Keratinocyte (primary cell): ENCODE results near the gene CASZ1.

Experiments
- CTCF ChIP-seq, 3 experiments: IDR thresholded peaks in 1 of 3; conservative IDR thresholded peaks in 1 of 3; optimal IDR thresholded peaks in 1 of 3; 2 replicates in 2 of 3; 3 replicates in 1 of 3; pipeline versions ENCODE3 to v1.5.1; 2011; ENCODE audit warnings: low read length in 3 of 3, mild to moderate bottlenecking in 3 of 3, moderate library complexity in 2 of 3, control low read depth in 1 of 3, inconsistent platforms in 1 of 3; ENCODE audit not compliant: insufficient read depth in 2 of 3; ENCODE audit errors: extremely low read depth in 1 of 3
- EZH2 ChIP-seq: IDR thresholded peaks from one replicate; pipeline ENCODE4 v1.6.1; 2012; ENCODE audit warnings: inconsistent platforms, mild to moderate bottlenecking, low read length, moderate library complexity

GRCh38 chr1:10717296-10718082, 79.0 kb downstream of the CASZ1 start:
- TF ChIP-seq CTCF (optimal IDR thresholded peaks at IDR 0.05 in 1 of 3, IDR thresholded peaks at IDR 0.05 in 1 of 3, conservative IDR thresholded peaks at IDR 0.05 in 1 of 3; ENCODE audit: extremely low read depth in 1 of 3, insufficient read depth in 2 of 3, low read length in 3 of 3) (no peak), EZH2 (no peak)
